Stimulated activated CD4-positive, alpha-beta T cell treated with anti-CD3 and anti-CD28 coated beads, Interleukin-4, amount 100 ng/mL, for 48 hours (primary cell): ENCODE data around the gene CDC42BPB.

Source experiments
- DNase-seq, 2 donors: peaks; one replicate each; pipeline ENCODE4 v3.0.0-alpha.2; 2020; ENCODE audit warnings: low read depth in 2 of 2

The CDC42BPB gene

DNA sequence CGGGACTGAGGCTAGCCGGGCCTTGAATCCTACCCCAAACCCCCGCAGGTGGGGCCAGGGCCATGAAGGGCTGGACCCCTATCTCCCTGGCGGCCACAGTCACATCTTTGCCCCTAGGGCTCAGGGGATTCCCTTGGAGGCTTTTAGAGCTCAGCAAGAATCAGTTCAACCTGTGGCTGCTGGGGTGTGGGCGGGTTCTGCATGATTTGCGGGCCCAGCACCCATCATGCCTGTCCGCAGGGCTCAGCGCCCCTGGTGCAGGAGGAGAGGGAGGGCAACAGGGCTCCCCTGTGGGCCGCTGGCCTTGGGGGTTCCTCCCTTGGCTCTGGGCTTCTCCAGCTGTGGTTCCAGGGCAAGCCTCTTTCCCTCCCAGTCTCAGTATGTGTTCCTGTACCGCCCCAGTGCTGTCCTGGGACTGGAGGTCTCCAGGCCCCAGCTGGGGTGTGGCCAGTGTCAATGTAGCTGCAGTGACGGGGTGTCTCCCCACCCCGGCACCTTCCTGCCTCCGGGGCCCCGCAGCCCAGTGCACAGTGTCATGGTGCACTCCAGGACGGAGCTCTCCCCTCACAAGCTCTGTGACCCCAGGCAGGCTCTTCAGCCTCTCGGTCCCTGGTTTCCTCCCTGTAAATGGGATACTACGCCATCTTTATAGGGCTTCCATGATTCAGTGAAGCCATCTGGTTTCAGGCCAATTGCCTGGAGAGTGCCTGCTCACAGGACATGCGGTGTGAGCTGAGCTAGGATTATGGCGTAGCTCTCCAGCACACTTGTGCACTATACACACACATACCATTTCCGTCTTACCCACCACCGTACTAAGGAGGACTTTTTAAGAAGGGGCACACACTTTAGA, 16.8 kb upstream of the CDC42BPB start:
- no peak for DNase-seq

DNA sequence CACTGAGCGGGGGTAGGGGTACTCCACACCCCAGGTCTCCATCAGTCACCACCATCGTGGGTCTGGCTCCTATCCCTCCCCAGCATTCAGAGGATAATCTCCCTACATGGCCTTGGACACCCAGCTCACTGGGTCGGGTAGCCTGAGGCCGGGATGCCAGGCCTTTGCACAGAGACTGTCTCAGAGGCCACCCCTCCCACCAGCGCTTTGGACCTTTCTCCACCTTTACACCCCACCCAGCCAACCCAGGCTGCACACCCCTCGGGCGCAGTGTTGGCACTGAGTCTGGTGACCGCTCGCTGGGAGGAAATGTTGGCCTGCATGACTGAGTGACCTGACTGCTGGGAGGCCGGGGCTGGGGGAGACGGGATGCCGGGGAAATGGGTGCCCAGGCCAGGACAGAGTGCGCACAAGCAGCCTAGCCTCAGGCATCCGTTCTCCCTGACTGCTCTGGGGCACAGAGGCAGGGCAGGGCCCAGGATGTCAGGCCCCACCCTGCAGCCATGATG, 16.1 kb upstream of the CDC42BPB start:
- DNase-seq: no peak

DNA sequence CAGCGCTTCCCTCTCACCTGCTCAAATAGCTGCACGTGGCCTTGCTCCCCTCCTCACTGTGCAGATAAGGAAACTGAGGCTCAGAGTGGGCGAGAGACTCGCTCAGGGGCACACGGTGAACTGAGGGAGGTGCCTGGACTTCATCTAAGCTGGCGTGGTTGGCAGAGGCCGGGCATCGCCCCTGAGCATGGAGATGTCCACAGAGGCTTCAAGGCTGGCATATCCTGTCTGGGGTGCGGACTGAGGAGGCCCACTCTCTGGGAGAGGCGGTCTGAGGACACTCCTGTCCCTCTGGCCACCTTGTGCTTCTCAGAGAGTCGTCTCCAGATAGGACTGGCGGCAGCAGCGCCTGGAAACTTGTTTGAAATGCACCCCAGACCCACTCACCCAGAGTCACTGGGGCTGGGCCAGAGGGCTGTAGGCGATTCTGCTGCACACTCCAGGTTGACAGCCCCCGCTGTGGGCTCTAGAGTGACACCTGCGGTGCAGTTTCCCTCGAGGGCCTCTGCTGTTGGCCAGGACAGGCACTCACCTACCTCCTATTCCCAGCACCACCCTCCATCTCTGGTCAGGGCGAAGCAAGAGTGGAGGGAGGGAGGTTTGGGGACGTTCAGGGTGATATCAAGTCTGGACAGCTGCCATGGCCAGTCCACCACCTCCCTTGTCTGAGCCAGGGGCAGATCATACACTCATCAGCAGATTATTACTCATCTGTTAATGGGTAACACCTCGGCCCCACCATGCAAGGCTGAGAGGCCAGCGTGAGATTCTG, 15.4 kb upstream of the CDC42BPB start:
- no peak for DNase-seq

DNA sequence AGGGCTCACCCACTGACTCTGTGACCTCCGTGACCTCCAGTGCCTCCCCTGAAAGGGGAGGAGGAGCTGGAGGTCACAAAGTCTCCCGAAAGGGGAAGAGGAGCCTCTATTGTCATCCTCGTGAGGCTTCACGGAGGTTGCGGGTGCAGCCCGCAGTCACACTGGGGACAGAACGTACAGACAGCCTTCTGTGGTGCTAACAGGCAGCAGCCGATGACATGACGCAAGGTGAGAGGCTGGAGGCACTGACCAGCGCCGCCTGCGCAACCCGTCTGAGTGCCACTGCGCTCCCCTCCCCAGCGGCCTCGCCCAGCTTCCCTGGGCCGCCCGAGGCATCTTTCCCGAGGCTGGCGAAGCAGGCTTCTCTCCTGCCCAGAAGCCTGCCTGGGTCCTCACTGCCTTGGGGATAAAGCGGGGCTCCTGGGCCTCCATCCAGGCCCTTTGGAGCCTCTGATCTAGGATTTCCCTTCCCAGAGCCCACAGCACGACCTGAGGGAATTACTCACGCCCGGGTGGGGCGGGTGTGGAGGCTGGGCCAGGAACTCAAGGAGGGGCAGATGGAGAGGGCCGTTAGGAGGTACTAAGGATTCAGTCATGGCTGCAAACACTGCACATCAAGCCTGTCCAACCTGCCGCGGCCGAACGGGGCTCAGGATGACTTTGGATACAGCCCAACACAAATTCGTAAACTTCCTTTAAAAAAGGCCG, 14.3 kb upstream of the CDC42BPB start:
- DNase-seq: no peak

DNA sequence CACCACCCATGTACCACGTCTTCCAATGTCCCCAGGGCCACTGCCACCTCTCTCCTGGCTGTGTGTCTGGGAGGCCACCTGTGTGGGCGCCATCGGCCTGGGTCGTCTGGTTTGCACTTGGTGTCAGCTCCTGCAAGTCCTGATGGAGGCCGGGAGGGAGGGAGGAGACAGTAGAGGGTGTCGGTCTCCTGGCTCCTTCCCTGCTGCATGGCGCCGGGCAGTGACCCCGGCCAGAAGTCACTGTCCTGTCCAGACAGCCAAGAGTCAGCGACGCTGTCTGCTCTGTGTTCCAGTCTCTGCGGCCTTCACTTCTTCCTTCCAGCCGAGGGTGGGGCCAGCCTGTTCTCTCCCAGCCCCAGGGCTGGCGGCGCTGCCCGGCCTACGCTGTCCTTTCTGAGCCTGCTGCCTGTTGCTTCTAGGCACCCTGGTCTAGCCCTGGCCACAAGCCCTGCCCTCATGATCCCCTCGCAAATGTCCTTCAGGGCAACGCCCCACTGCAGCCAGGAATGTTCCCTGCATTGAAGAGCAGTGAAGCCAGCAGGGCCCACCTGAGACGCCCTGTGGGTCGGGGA, 13.7 kb upstream of the CDC42BPB start:
- no peak for DNase-seq

DNA sequence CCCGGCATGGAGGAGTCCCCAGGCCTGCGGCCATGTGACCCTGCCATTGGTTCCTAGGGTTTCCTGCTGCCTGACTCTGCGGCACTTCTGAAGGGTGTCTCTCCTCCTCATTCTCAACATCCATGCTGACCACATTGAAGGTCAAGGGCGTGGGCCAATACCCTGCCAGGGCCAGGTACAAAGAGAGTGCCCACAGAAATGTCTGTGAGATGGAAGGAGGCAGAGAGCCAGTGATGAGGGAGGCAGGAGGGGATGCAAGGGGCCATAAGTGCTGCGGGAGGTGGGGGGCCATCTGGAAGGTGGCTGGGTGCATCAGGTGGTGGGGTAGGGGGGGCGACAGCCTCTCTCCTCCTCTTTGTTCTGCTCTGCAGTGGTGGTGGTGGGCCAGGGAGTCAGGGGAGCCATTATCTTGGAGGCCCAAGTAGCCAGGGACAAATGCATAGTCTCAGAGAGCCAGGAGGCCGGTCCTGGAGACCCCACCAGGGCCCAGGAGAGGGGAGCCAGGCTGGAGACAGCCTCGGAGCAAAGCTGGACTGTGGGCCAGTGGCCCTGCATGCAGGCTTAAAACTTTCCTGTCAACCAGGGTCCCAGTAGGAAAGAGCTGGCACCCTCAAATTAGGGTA, 13.0 kb upstream of the CDC42BPB start:
- DNase-seq: no peak

DNA sequence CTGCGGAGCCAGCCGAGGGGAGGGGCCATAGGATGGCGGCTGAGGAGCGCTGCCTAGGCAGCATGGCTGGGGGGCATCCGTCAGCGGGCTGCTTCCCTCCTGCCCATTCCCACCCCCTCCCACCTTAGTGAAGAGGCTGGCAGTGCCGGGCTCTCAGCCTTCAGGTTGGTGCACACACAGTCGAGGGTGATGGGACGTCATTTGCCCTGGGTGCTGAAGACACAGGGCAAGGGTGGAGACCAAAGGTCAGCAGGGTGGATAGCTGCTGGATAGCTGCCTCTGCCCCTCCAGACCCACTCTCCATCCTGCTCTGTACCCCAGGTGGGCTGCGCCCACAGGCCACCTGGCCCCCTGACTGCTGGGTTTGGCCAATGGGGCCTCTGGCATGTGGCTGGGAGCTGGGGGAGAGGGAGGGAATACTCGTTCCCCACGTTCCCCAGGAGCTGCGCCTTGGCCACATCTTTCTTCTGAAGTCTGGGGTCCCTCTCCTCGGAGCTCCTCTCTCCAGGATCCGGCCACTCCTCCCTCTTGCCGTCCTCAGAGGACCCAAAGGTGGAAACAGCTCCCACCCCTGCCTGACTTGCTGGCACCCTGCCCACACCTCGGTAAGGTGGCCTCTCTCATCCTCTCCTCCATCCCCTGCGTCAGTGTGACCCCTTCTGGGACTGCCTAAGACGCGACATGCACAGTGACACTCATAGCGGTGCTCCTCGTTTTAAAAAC, 11.2 kb upstream of the CDC42BPB start:
- DNase-seq: no peak

DNA sequence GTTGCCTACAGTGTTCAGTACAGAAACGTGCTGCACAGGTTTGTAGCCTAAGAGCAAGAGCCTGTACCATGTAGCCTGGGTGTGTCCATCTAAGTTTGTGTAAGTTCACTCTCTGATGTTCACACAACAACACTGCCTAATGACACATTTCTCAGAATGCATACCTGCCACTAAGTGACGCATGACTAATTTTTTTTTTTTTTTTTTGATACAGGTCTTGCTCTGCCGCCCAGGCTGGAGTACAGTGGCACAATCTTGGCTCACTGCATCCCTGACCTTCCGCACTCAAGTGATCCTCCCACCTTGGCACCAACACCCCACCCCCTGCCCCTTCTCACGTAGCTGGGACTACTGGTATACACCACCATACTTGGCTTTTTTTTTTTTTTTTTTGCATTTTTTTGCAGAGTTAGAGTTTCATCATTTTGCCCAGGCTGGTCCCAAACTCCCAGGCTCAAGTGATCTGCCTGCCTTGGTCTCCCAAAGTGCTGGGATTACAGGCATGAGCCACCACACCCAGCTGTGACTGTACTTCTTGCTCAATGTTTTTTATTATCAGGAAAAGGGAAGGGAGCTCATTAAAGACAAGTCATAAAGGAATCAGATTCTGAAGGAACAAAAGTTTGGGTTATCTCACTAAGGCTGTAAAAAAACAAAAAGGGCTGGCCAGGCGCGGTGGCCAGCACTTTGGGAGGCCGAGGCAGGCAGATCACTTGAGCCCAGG, 10.0 kb upstream of the CDC42BPB start:
- no peak for DNase-seq

DNA sequence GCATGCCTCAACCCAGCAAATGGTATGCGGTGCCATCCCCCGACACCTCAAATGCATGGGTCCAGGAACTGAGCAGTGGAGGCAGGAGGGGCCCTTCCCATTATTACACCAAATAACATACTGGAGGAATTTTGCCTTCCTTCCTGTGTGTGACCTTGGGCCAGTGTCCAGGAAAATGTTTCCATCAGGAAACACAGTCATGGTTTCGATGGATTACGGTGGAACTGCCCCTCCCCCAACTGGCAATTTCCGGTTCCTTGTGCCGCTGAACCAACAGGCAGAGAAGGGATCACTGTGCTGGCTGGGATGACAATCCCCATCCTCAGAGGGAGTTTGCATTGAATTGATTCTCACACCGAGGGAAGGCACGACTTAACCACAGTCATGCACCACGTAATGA, 9.1 kb upstream of the CDC42BPB start:
- DNase-seq: no peak

DNA sequence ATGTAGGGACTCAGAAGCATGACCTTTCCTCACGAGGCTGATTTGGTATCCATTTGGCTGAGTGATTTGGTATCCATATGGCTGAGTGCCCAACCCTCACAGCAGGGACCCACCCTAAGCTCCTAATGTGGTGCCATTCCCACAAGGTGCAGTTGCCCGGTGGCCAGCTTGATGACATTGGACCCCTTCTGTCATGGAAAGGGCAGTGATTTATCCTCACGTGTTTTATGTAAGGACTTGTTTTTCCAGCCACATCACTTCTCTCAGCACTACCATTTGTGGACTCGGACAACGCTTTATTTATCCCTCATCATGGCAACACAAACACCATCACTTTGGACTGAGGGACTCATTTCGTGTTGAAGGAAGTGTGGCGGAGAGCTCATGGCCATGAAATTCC, 8.5 kb upstream of the CDC42BPB start:
- DNase-seq: no peak

DNA sequence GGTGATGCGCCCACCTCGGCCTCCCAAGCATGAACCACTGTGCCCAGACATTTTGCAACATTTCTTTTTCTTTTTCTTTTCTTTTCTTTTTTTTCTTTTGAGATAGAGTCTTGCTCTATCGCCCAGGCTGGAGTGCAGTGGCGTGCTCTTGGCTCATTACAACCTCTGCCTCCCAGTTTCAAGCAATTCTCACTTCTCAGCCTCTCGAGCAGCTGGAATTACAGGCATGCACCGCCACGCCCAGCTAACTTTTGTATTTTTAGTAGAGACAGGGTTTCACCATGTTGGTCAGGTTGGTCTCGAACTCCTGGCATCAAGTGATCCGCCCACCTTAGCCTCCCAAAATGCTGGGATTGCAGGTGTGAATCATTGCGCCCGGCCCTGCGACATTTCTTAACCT, 7.6 kb upstream of the CDC42BPB start:
- no peak for DNase-seq

DNA sequence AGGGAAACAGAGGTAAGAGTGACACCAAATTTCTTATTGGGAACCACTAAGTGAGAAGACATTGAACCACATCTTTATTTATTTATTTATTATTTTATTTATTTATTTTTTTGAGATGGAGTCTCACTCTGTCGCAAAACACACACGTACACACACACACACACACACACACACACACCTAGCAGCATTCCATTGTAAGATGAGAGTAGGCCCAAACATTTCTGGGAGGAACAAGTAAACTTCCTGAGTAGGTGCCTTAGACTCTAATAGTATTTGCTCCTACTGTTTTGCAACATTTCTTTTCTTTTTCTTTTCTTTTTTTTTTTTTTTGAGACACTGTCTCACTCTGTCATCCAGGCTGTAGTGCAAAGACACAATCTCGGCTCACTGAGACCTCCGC, 7.1 kb upstream of the CDC42BPB start:
- no peak for DNase-seq

DNA sequence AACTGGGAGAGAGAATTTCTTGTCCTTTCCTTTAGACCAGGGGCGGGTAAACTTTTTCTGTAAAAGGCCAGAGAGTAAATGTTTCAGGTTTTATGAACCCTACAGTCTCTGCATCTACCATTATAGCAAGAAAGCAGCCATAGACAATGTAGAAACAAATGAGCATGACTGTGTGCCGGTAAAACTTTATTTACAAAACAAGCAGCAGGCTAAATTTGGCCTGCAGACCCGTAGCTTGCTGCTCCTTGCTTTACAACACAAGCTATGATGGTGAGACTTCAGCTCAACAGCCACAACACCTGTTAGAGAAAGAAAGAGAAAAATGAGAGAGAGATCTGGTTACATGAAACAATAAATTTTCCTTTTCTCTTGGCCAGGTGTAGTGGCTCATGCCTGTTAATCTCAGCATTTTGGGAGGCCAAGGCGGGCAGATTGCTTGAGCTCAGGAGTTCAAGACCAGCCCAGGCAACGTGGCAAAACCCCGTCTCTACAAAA, 4.2 kb upstream of the CDC42BPB start:
- no peak for DNase-seq

DNA sequence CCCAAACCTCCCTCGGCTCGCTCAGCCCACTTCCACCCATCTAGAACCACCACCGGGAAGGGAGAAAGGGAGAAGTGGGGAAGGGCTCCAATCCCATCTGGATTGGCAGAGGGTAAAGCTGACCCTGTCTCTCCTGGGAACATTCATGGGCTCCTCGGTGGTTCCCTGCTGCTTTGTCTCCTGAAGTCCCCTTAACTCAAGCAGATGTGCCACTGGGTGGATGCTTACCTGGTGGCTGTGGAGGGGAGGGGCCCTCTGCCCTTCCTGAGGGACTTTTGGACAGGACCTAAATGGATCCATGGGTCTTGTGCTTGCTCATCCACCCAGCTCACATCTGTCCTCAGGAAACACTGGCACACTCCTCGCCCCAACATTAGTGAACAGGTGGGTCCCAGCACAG, 2.2 kb upstream of the CDC42BPB start:
- no peak for DNase-seq

DNA sequence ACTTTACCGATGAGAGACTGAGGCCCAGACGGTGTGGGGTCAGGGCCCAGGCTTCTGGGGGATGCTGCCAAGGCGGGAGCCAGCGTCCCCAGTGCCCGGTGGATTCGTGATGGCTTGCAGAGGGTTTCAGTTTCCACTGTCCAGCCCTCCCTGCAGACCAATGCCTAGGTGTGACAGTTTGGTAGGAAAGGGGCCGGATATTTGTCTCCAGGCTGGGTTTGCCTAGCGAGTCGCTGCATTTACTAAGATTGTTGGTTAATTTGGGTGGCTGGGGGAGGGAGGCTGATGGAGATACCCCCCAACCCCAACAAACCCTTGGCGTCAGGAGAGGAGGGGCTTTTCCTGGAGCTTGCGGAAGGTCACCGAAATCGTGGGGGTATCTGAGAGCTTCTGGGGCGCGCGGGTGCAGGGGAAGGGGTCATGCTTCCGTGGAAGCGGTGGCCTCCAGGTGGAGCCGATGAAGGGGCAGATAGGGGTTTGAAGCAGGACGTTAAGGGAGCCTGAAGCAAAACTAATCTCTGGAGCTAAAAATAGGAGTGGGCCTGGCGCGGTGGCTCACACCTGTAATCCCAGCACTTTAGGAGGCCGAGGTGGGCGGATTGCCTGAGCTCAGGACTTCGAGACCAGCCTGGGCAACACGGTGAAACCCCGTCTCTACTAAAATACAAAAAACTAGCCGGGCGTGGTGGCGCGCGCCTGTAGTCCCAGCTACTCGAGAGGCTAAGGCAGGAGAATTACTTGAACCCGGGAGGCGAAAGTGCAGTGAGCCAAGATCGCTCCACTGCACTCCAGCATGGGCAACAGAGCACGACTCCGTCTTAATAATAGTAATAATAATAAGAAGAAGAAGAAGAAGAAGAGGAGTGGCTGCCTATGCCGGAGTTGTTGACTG, 1.1 kb upstream of the CDC42BPB start:
- no peak for DNase-seq

DNA sequence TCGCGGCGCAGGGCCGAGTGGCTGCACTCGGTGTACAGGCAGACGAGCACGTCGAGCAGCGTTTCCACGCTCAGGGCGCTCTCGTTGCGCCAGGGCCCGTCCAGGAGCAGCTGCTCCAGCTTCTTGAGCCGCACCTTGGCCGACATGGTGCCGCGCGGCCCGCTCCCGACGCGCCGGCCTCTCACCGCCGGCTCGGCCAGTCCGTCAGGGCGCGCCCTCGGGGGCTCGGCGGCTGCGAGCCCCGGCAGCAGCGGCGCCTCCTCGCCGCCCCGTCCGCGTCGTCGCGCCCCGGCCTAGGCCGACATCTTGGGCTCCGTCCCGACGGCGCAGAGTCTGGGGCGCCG, 349 bp downstream of the CDC42BPB start:
- no peak for DNase-seq

DNA sequence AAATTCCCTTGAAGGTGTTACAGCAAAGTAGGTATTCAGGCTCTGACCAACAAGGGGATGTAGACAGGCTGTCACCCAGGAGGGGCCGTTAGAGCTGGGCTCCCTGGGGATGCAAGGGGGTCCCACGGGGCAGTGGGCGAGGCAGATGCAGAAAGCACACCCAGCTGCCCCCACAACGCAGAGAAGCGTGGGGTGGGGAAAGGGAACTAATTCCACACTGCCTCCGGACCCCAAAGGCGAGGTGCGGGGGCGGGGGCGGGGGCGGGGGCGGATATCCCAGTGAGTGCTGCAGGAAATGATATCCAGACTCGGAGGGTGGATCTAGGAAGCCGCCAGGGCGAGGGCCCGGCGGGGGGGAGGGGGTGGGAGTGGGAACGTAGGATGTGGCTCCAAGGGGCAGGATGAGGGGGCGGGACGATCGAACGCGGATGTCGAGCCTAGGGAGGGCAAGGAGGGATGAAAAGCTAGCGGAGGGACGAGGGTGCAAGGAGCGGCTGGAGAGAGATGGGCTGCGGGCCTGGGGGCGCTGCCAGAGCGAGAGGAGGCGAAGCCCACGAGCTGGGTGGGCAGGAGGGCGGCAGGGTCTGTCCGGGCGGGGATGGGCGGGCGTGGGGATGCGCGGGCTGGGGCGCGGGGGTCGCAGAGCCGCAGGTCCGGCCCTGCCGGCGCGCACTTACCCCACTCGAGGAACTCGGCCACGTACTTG, 874 bp downstream of the CDC42BPB start:
- no peak for DNase-seq

DNA sequence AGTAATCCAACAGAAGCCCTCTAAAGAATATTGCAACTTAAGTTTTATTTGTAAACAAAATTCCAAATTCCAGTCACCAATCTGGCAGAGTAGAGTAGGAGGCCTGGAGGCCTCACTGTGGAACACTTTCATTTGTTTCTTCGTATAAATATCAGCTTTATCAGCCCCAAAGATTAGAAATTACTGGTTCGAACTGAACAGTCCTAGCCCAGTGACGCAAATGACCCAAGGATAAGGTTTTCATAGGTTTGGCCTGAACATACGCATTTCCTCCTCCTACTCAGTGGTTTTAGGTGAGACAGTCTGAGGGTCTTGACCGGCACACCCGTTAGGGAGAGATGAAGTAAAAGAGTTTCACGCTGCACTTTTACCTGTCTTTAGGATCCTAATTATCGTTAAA, 1.7 kb downstream of the CDC42BPB start:
- no peak for DNase-seq

DNA sequence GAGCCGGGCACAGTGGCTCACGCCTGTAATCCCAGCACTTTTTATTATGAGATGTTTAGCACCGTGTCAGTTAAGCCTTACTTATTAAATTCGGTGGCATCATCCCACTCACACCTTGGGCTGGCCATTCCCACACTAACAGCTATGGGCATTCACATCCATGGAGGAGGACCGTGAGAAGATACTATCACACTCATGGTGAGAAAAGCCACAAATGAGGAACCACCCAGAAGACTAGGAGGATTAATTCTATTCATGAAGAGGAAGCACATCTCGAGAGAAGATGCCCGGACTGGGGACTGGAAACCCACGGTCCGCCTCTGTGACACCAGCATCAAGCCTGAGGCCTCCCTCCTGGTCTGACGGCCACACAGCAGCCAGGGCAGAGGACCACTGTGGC, 4.9 kb downstream of the CDC42BPB start:
- DNase-seq: no peak
